GM12878 (cell line): ENCODE data around the gene VMP1. TPM values are rescaled to one million over a fixed set of nuclear protein-coding genes. Genes with fewer than 3 reads are reported as not detected.
A peak's percentile ranks its signal among the peaks of the same experiment; 100 is the strongest.

Experiments used
- ATAC-seq: fragments of 200-7000 bp; cut with Tn5 transposase; 3 replicates; pipeline ENCODE4 v1.9.1; 2020; ENCODE audit warnings: mild to moderate bottlenecking, moderate library complexity
- BruUV-seq: library from RNA; stranded (reverse); fragments of 400-500 nt; replicated peaks from 2 replicates; lab custom pipeline; 2021; lab: Mats Ljungman, UMichigan
- CTCF ChIA-PET: fragments of 300-600 bp; sonication (Branson Sonifier 250); formaldehyde crosslinking; extraction: SDS; loops from one replicate; lab custom pipeline; 2021; ENCODE audit warnings: inconsistent platforms; lab: Yijun Ruan, JAX
- POLR2A ChIA-PET: fragments of 350-600 bp; formaldehyde crosslinking; extraction: SDS; loops from one replicate; lab custom pipeline; 2021; ENCODE audit warnings: inconsistent platforms; lab: Charles Lee
- RAD21 ChIA-PET: fragments of 300-600 bp; sonication (Branson Sonifier 250); formaldehyde crosslinking; loops from one replicate; lab custom pipeline; 2023; ENCODE audit warnings: antibody characterized with exemption; ENCODE audit not compliant: unreplicated experiment; lab: Charles Lee
- SMC1A ChIA-PET: fragments of 300-600 bp; sonication (Branson Sonifier 250); formaldehyde crosslinking; loops from one replicate; lab custom pipeline; 2023; ENCODE audit not compliant: unreplicated experiment, uncharacterized antibody; lab: Charles Lee
- DNase-seq: peaks from one replicate; pipeline ENCODE4 v3.0.0-alpha.2; 2011; ENCODE audit warnings: low read depth, low spot score
- FAIRE-seq: peaks from 3 replicates; lab custom pipeline; 2011; peaks lifted over from hg19 to GRCh38; lab: Jason Lieb, UNC
- H2AFZ ChIP-seq: 2 replicates; pipeline ENCODE4 v1.6.0; 2011; ENCODE audit warnings: low read depth, low read length, control low read depth; ENCODE audit not compliant: control insufficient read depth
- H3K27ac ChIP-seq: 2 replicates; pipeline ENCODE4 v1.5.1; 2011; ENCODE audit warnings: control low read depth; ENCODE audit not compliant: control insufficient read depth, insufficient read depth
- H3K27me3 ChIP-seq, 2 experiments: replicated peaks in 1 of 2; 2 replicates each; pipeline versions ENCODE4 v1.6.0 to v1.6.1; 2011; ENCODE audit warnings: low read length in 1 of 2; ENCODE audit not compliant: control insufficient read depth in 2 of 2, insufficient read depth in 2 of 2
- H3K36me3 ChIP-seq, 2 experiments: 2 replicates each; pipeline ENCODE4 v1.5.1; 2011; ENCODE audit warnings: low read length in 1 of 2; ENCODE audit not compliant: control insufficient read depth in 2 of 2, insufficient read depth in 2 of 2
- H3K4me1 ChIP-seq: 2 replicates; pipeline ENCODE4 v1.6.1; 2011; ENCODE audit warnings: mild to moderate bottlenecking, low read length, moderate library complexity, mixed read lengths; ENCODE audit not compliant: control insufficient read depth, insufficient read depth
- H3K4me2 ChIP-seq: 2 replicates; pipeline ENCODE4 v1.6.0; 2011; ENCODE audit warnings: control low read depth; ENCODE audit not compliant: control insufficient read depth, insufficient read depth
- H3K4me3 ChIP-seq: fragments of 200-600 bp; sonication (generic); 2 replicates; pipeline ENCODE4 v1.5.1; 2016
- H3K79me2 ChIP-seq: 2 replicates; pipeline ENCODE4 v1.6.0; 2011; ENCODE audit warnings: low read length; ENCODE audit not compliant: control insufficient read depth, insufficient read depth
- H3K9ac ChIP-seq: 2 replicates; pipeline ENCODE4 v1.8.0; 2011; ENCODE audit warnings: low read length, control low read depth, mixed read lengths; ENCODE audit not compliant: control insufficient read depth, insufficient read depth
- H3K9me3 ChIP-seq: replicated peaks from 3 replicates; pipeline ENCODE4 v1.5.1; 2011; ENCODE audit warnings: mild to moderate bottlenecking, low read length; ENCODE audit not compliant: control insufficient read depth, insufficient read depth
- H4K20me1 ChIP-seq: 2 replicates; pipeline ENCODE4 v1.6.0; 2011; ENCODE audit not compliant: control insufficient read depth, insufficient read depth
- ASH2L ChIP-seq: fragments of 300-600, 200-600 bp; sonication (generic); IDR thresholded peaks from 2 replicates; pipeline ENCODE4 v1.6.1; 2017; ENCODE audit warnings: low read depth, mild to moderate bottlenecking, borderline replicate concordance
- BACH1 ChIP-seq: fragments of 450-650 bp; IDR thresholded peaks from 2 replicates; pipeline ENCODE4 v1.6.1; 2017; ENCODE audit warnings: mild to moderate bottlenecking, borderline replicate concordance
- BHLHE40 ChIP-seq, 2 experiments: fragments of 450-650 bp in 1 of 2; IDR thresholded peaks; 2 replicates each; pipeline ENCODE4 v1.6.1; 2011 to 2017; ENCODE audit warnings: low read depth in 2 of 2, borderline replicate concordance in 1 of 2, improper control_type of control experiment in 1 of 2, low read length in 1 of 2, mild to moderate bottlenecking in 1 of 2
- BRCA1 ChIP-seq: IDR thresholded peaks from 2 replicates; pipeline ENCODE4 v1.6.1; 2011; ENCODE audit warnings: low read depth, low read length, improper control_type of control experiment
- DPF2 ChIP-seq: fragments of 450-650 bp; IDR thresholded peaks from 2 replicates; pipeline ENCODE4 v1.6.1; 2017; ENCODE audit warnings: mild to moderate bottlenecking
- EGR1 ChIP-seq, 2 experiments: IDR thresholded peaks; 1 replicate in 1 of 2; 2 replicates in 1 of 2; pipeline ENCODE4 v1.6.1; 2011 to 2012; ENCODE audit warnings: low read depth in 2 of 2, low read length in 2 of 2, borderline replicate concordance in 1 of 2, mild to moderate bottlenecking in 1 of 2, moderate library complexity in 1 of 2
- ETV6 ChIP-seq, 2 experiments: fragments of 450-650 bp in 1 of 2; IDR thresholded peaks in 1 of 2; conservative IDR thresholded peaks in 1 of 2; 2 replicates each; pipeline ENCODE4 v1.6.1; 2014; ENCODE audit warnings: antibody characterized with exemption in 1 of 2, borderline replicate concordance in 1 of 2, low read depth in 1 of 2, mild to moderate bottlenecking in 1 of 2, moderate library complexity in 1 of 2
- FOXM1 ChIP-seq: IDR thresholded peaks from 2 replicates; pipeline ENCODE4 v1.6.1; 2012; ENCODE audit warnings: low read depth, mild to moderate bottlenecking, inconsistent platforms, low read length, moderate library complexity
- HCFC1 ChIP-seq: fragments of 150-350 bp; IDR thresholded peaks from 2 replicates; pipeline ENCODE4 v1.6.1; 2014; ENCODE audit warnings: low read length
- HDAC2 ChIP-seq: fragments of 200-600 bp; sonication (generic); IDR thresholded peaks from 2 replicates; pipeline ENCODE4 v1.6.1; 2017
- HDGF ChIP-seq: fragments of 450-650 bp; IDR thresholded peaks from 2 replicates; pipeline ENCODE4 v1.6.1; 2016; ENCODE audit warnings: antibody characterized with exemption
- IKZF1 ChIP-seq: fragments of 450-650 bp; conservative IDR thresholded peaks from 2 replicates; pipeline ENCODE4 v1.6.1; 2017; ENCODE audit warnings: antibody characterized with exemption, mild to moderate bottlenecking
- LARP7 ChIP-seq: fragments of 450-650 bp; IDR thresholded peaks from 2 replicates; pipeline ENCODE4 v1.6.1; 2017; ENCODE audit warnings: mild to moderate bottlenecking
- NBN ChIP-seq: fragments of 450-650 bp; IDR thresholded peaks from 2 replicates; pipeline ENCODE4 v1.6.1; 2016
- POU2F2 ChIP-seq: IDR thresholded peaks from 3 replicates; pipeline ENCODE4 v1.6.1; 2011; ENCODE audit warnings: low read depth, mild to moderate bottlenecking, low read length, borderline replicate concordance
- SMC3 ChIP-seq: IDR thresholded peaks from 2 replicates; pipeline ENCODE4 v1.6.1; 2011; ENCODE audit warnings: low read length, improper control_type of control experiment, borderline replicate concordance
- SRF ChIP-seq, 2 experiments: IDR thresholded peaks; 2 replicates each; pipeline ENCODE4 v1.6.1; 2011; ENCODE audit warnings: low read depth in 2 of 2, low read length in 2 of 2, mild to moderate bottlenecking in 1 of 2, moderate library complexity in 1 of 2
- TCF7 ChIP-seq: IDR thresholded peaks from 2 replicates; pipeline ENCODE4 v1.6.1; 2014; ENCODE audit warnings: antibody characterized with exemption, borderline replicate concordance
- USF2 ChIP-seq: IDR thresholded peaks from 2 replicates; pipeline ENCODE4 v1.6.1; 2011; ENCODE audit warnings: low read depth, low read length, improper control_type of control experiment, borderline replicate concordance
- ZZZ3 ChIP-seq: IDR thresholded peaks from 2 replicates; pipeline ENCODE4 v1.6.1; 2011; ENCODE audit warnings: low read depth; ENCODE audit not compliant: control insufficient read depth, insufficient read length
- WGBS: methylation state at CpG from one replicate; pipeline ENCODE4 v1.1.6; 2016; ENCODE audit warnings: low lambda C conversion rate; ENCODE audit not compliant: insufficient replicate concordance, insufficient coverage; ENCODE audit errors: missing lambda C conversion rate; 5-methylcytosine and 5-hydroxymethylcytosine counted together
- in situ Hi-C: fragments of 300-500 bp; cut with MboI; formaldehyde crosslinking; loops from 9 replicates; pipeline ENCODE4 v1.14.3; 2018; ENCODE audit warnings: mixed read lengths
- intact Hi-C: fragments of 100-400 bp; cut with micrococcal nuclease; formaldehyde crosslinking; loops from one replicate; pipeline ENCODE4 v1.14.2; 2022; ENCODE audit not compliant: unreplicated experiment
- polyA plus RNA-seq, 11 experiments: library from polyadenylated mRNA; depleted of rRNA in 4 of 11; unstranded in 6 of 11; stranded (reverse) in 5 of 11; fragments of >200 nt; fragmentation: Nextera tagmentation in 4 of 11; fragmentation: Illumina TruSeq in 1 of 11; extraction: Ambion mirVana in 4 of 11; extraction: Trizol in 1 of 11; gene quantifications; 1 replicate in 1 of 11; 2 replicates in 10 of 11; pipeline versions ENCODE4 v1.2.1 to v1.2.3, GENCODE V29; 2011 to 2016; ENCODE audit warnings: inconsistent platforms in 2 of 11, missing spikeins in 2 of 11, low read depth in 1 of 11
- total RNA-seq, 4 experiments: library from RNA; depleted of rRNA in 3 of 4; stranded (reverse); fragments of >200 nt in 3 of 4; fragmentation: Illumina TruSeq in 1 of 4; extraction: Trizol in 1 of 4; gene quantifications; 2 replicates each; pipeline versions ENCODE4 v1.2.1 to v1.2.3, GENCODE V29; 2013 to 2021
- TF ChIP-seq, protein P1 (sequence below): fragments of 450-650 bp; IDR thresholded peaks from 2 replicates; pipeline ENCODE4 v1.6.1; 2018; ENCODE audit warnings: borderline replicate concordance, mild to moderate bottlenecking; ENCODE audit not compliant: partially characterized antibody

The VMP1 gene
- total and polyA plus RNA-seq, 10 of the 15 experiments (the other 5 are each of a cell fraction or from before 2014, with no cell fraction given), result 88.4 to 199 (median 132) TPM

DNA sequence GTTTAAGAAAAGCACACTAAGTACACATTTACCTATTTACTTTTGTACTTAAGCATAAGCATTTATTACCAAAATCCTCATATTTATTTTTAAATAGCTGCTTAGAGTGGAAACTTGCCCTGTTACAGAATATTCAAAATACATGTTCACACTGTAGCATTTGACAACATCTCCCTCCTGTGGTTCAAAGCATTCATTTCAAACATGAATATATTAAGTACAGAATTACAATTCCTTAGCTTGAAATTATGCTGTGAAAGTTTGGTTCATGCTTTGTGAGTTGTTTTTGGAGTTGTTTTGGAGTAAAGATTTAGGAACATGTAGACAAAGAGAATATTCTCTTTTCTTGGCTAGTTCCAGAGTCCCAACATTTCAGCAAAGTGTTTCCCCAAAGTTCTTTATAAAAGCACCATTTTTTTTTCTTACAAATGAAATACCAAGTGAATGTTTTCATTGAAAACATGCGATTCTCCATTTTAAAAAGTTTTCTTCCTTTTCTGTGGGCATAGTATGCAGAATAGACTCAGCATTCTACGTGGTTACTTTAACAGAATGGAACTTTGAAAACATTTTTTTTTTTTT, 152.1 kb downstream of the VMP1 start (continued):
- TF ChIP-seq ETV6 (conservative IDR thresholded peaks at IDR 0.05 in 1 of 2, IDR thresholded peaks at IDR 0.05 in 1 of 2; ENCODE audit: borderline replicate concordance in 1 of 2, low read depth in 1 of 2) (peak in 1 of 2 experiments; percentile 90; a peak in 1 of 4 replicates), HDGF (no peak), FOXM1 (peak; percentile 34; the same call in 1 of the 2 replicates), LARP7 (no peak), SMC3 (peak; percentile 90), ASH2L (no peak), POU2F2 (peak; percentile 34; the same call in 1 of the 3 replicates)

GRCh38 chr17:59863616-59864015, 156.2 kb downstream of the VMP1 start:
- BruUV-seq, result no TSS peak
- no peak for FAIRE-seq
- no peak for TF ChIP-seq POU2F2
- TF ChIP-seq BRCA1, result no peak
- no peak for TF ChIP-seq USF2
- TF ChIP-seq, protein P1, sequence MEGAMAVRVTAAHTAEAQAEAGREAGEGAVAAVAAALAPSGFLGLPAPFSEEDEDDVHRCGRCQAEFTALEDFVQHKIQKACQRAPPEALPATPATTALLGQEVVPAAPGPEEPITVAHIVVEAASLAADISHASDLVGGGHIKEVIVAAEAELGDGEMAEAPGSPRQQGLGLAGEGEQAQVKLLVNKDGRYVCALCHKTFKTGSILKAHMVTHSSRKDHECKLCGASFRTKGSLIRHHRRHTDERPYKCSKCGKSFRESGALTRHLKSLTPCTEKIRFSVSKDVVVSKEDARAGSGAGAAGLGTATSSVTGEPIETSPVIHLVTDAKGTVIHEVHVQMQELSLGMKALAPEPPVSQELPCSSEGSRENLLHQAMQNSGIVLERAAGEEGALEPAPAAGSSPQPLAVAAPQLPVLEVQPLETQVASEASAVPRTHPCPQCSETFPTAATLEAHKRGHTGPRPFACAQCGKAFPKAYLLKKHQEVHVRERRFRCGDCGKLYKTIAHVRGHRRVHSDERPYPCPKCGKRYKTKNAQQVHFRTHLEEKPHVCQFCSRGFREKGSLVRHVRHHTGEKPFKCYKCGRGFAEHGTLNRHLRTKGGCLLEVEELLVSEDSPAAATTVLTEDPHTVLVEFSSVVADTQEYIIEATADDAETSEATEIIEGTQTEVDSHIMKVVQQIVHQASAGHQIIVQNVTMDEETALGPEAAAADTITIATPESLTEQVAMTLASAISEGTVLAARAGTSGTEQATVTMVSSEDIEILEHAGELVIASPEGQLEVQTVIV, result no peak
- no peak for TF ChIP-seq BHLHE40 (IDR thresholded peaks at IDR 0.05; ENCODE audit: borderline replicate concordance in 1 of 2, low read depth in 2 of 2, low read length in 1 of 2)
- no peak for TF ChIP-seq SRF (IDR thresholded peaks at IDR 0.05; ENCODE audit: low read depth in 2 of 2, low read length in 2 of 2)
- TF ChIP-seq IKZF1, result no peak
- no peak for TF ChIP-seq BACH1
- no peak for TF ChIP-seq HCFC1
- TF ChIP-seq EGR1 (IDR thresholded peaks at IDR 0.05; ENCODE audit: borderline replicate concordance in 1 of 2, low read depth in 2 of 2, low read length in 2 of 2), result no peak
- no peak for TF ChIP-seq TCF7
- TF ChIP-seq ZZZ3, result no peak
- TF ChIP-seq NBN, result no peak
- TF ChIP-seq DPF2, result no peak
- no peak for TF ChIP-seq ASH2L
- TF ChIP-seq HDAC2, result no peak

More at GRCh38 chr17:59863616-59864015, 156.2 kb downstream of the VMP1 start:
- intact Hi-C loops (no loop called here), in situ Hi-C loops (no loop called here)
- ATAC-seq (no peak), DNase-seq (no peak)
- RAD21 ChIA-PET, result no interaction called here
- no peaks in the 10 kb centered on the region for H3K27me3 ChIP-seq
- no peak overlapping the region for H3K4me2 ChIP-seq
- no peak overlapping the region for H3K4me3 ChIP-seq
- SMC1A ChIA-PET, result interaction anchor here (1.3 kb wide), 1 partner anchor 50 kb away, joined by 3 read pairs; no protein-coding TSS in a partner anchor
- H3K4me1 ChIP-seq, result no peaks in the 10 kb centered on the region
- no peaks in the 10 kb centered on the region for H3K9me3 ChIP-seq
- no peak overlapping the region for H3K27ac ChIP-seq
- CTCF ChIA-PET, result interaction anchor here (0.9 to 1.6 kb wide), 4 partner anchors 85 to 116 kb away, joined by 3 to 4 read pairs (median 4); no protein-coding TSS in a partner anchor
- H3K79me2 ChIP-seq, result no peaks in the 10 kb centered on the region
- POLR2A ChIA-PET, result interaction anchor here (0.7 to 1.2 kb wide), 2 partner anchors 119 to 1588 kb away, joined by 3 to 4 read pairs; no protein-coding TSS in a partner anchor
- no peak overlapping the region for H3K9ac ChIP-seq
- 66% methylated on average over 3 of the region's 3 CpGs for WGBS
- no peak overlapping the region for H2AFZ ChIP-seq
- H3K36me3 ChIP-seq, result peaks cover 0 to 5% of the 10 kb centered on the region in 2 experiments; a peak in 1 of 4 replicates
- H4K20me1 ChIP-seq, result no peaks in the 10 kb centered on the region
